ENCODE data around the gene TAOK2.

DNA sequence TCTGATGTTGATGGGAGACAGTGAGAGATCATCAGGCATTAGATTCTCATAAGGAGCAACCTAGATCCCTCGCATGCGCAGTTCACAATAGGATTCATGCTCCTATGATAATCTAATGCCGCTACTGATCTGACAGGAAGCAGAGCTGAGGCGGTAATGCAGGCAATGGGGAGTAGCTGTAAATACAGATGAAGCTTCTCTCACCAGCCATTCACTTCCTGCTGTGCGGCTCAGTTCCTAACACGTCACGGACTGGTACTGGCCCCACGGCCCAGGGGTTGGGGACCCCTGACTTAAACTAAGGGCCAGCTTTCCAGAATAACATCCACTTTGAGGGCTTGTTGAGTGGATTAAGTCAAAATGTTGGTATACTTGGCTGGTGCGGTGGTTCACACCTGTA lies 14.4 kb upstream of the TAOK2 start:
- TF ChIP-seq POLR2AphosphoS5 (IDR thresholded peaks at IDR 0.05; ENCODE audit: low read depth, low read length) (no peak), POLR2A (IDR thresholded peaks at IDR 0.05; ENCODE audit: low read depth, low read length) (no peak), TAF1 (IDR thresholded peaks at IDR 0.05; ENCODE audit: borderline replicate concordance, low read depth, low read length) (no peak)

Data from GM12892 (cell line).